Measurements from ENCODE around the gene RAB11A. TPM values are rescaled to one million over a fixed set of nuclear protein-coding genes. Genes with fewer than 3 reads are reported as not detected.
A peak's percentile ranks its signal among the peaks of the same experiment; 100 is the strongest.

RAB11A gene
- total RNA-seq, 1 donor from 2014 or later = 247 TPM

DNA sequence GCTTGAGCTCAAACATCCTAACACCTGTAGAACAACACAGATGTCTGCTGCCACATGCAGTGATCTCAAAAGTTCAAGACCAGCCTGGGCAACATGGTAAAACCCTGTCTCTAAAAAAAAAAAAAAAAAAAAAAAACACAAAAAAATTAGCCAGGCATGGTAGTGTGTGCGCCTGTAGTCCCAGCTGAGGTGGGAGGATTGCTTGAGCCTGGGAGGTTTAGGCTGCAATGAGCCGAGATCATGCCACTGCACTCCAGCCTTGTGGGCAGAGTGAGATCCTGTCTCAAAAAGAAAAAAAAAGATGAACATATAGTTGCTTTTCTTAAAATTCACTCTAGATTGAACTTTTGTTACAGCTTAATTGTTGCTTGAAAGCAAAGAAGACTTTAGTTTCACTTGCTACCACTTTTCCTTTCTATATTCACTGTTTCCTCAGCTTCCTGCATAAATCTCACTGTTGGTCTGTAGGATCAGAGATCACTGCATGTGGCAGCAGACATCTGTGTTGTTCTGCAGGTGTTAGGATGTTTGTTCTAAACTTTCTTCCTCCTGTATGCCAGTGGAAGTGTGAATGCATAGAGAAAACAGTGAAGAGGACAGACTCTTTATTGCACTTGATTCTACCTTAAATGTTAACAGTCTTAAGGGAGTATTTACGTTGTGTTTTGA lies 12.6 kb downstream of the RAB11A start:
- peaks cover 7% of the 10 kb centered on the region for H3K36me3 Mint-ChIP-seq (ENCODE audit: low read depth, unreplicated experiment)
- Histone ChIP-seq H3K79me2 (ENCODE audit: insufficient read depth, low read length) (peaks cover 39% of the 10 kb centered on the region), H3K36me3 (ENCODE audit: insufficient read depth, low read length) (peaks cover 42% of the 10 kb centered on the region)

DNA sequence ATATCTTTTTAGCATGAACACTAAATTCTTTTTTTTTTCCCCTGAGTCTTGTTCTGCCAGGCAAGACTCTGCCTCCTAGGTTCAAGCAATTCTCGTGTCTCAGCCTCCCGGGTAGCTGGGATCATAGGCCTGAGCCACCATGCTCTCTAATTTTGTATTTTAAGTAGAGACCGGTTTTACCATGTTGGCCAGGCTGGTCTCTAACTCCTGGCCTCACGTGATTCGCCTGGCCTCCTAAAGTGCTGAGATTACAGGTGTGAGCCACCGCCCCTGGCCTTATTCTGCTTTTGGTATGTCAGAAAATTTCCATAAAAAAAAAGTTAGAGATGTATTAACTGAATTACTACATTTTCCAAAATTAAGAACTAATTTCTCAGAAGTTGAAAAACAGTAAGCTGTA lies 14.3 kb downstream of the RAB11A start:
- no peaks in the 10 kb centered on the region for H3K9me3 ChIP-seq (ENCODE audit: insufficient read depth, low read depth, low read length)
- Mint-ChIP-seq H3K9me3 (ENCODE audit: unreplicated experiment) (no peaks in the 10 kb centered on the region), H3K36me3 (ENCODE audit: low read depth, unreplicated experiment) (peaks cover 2% of the 10 kb centered on the region), H3K4me1 (ENCODE audit: low read depth, unreplicated experiment) (no peaks in the 10 kb centered on the region), H3K27me3 (ENCODE audit: low read depth, unreplicated experiment) (no peaks in the 10 kb centered on the region), H3K4me3 (ENCODE audit: unreplicated experiment) (no peak overlapping the region), H3K27ac (ENCODE audit: unreplicated experiment) (peak overlapping the region; percentile 5)
- TF ChIP-seq, protein P1, sequence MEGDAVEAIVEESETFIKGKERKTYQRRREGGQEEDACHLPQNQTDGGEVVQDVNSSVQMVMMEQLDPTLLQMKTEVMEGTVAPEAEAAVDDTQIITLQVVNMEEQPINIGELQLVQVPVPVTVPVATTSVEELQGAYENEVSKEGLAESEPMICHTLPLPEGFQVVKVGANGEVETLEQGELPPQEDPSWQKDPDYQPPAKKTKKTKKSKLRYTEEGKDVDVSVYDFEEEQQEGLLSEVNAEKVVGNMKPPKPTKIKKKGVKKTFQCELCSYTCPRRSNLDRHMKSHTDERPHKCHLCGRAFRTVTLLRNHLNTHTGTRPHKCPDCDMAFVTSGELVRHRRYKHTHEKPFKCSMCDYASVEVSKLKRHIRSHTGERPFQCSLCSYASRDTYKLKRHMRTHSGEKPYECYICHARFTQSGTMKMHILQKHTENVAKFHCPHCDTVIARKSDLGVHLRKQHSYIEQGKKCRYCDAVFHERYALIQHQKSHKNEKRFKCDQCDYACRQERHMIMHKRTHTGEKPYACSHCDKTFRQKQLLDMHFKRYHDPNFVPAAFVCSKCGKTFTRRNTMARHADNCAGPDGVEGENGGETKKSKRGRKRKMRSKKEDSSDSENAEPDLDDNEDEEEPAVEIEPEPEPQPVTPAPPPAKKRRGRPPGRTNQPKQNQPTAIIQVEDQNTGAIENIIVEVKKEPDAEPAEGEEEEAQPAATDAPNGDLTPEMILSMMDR (IDR thresholded peaks at IDR 0.05; ENCODE audit: insufficient read depth, low read depth, low read length) = no peak
- TF ChIP-seq EZH2 (IDR thresholded peaks at IDR 0.05; ENCODE audit: insufficient read depth, low read length) = no peak
- H2AFZ ChIP-seq (ENCODE audit: low read depth, low read length) = no peak overlapping the region
- peaks cover 42% of the 10 kb centered on the region for H3K36me3 ChIP-seq (ENCODE audit: insufficient read depth, low read length)
- H3K9ac ChIP-seq (ENCODE audit: low read length) = no peak overlapping the region
- H3K27me3 ChIP-seq (ENCODE audit: insufficient read depth, low read length) = no peaks in the 10 kb centered on the region
- no peak for FAIRE-seq
- no peak overlapping the region for H3K4me3 ChIP-seq (ENCODE audit: insufficient read depth, low read depth, low read length)
- no peaks in the 10 kb centered on the region for H3K4me1 ChIP-seq (ENCODE audit: insufficient read depth, low read length)
- H3K4me2 ChIP-seq (ENCODE audit: low read length) = no peak overlapping the region
- H3K79me2 ChIP-seq (ENCODE audit: insufficient read depth, low read length) = peaks cover 32% of the 10 kb centered on the region
- no peak for DNase-seq (ENCODE audit: low read depth)
- H3K27ac ChIP-seq (ENCODE audit: low read depth, low read length) = no peak overlapping the region
- H4K20me1 ChIP-seq (ENCODE audit: insufficient read depth, low read length) = peaks cover 49% of the 10 kb centered on the region

More for the DNA sequence above, 12.6 kb downstream of the RAB11A start:
- no peak overlapping the region for H3K4me3 Mint-ChIP-seq (ENCODE audit: unreplicated experiment)
- Histone ChIP-seq H3K4me1 (ENCODE audit: insufficient read depth, low read length) (no peaks in the 10 kb centered on the region), H3K4me3 (ENCODE audit: insufficient read depth, low read depth, low read length) (no peak overlapping the region), H4K20me1 (ENCODE audit: insufficient read depth, low read length) (peaks cover 53% of the 10 kb centered on the region), H3K27me3 (ENCODE audit: insufficient read depth, low read length) (no peaks in the 10 kb centered on the region), H3K4me2 (ENCODE audit: low read length) (no peak overlapping the region), H3K9ac (ENCODE audit: low read length) (no peak overlapping the region), H2AFZ (ENCODE audit: low read depth, low read length) (no peak overlapping the region), H3K9me3 (ENCODE audit: insufficient read depth, low read depth, low read length) (no peaks in the 10 kb centered on the region), H3K27ac (ENCODE audit: low read depth, low read length) (no peak overlapping the region)
- H3K4me1 Mint-ChIP-seq (ENCODE audit: low read depth, unreplicated experiment) = no peaks in the 10 kb centered on the region
- H3K27me3 Mint-ChIP-seq (ENCODE audit: low read depth, unreplicated experiment) = no peaks in the 10 kb centered on the region
- no peak overlapping the region for H3K27ac Mint-ChIP-seq (ENCODE audit: unreplicated experiment)
- TF ChIP-seq EZH2 (IDR thresholded peaks at IDR 0.05; ENCODE audit: insufficient read depth, low read length) = no peak
- TF ChIP-seq, protein P1 (IDR thresholded peaks at IDR 0.05; ENCODE audit: insufficient read depth, low read depth, low read length) = no peak
- no peak for FAIRE-seq
- no peaks in the 10 kb centered on the region for H3K9me3 Mint-ChIP-seq (ENCODE audit: unreplicated experiment)
- DNase-seq (ENCODE audit: low read depth) = no peak

GRCh38 chr15:65884511-65884910 lies 15.2 kb downstream of the RAB11A start:
- no peak overlapping the region for H3K27ac Mint-ChIP-seq (ENCODE audit: unreplicated experiment)
- no peak overlapping the region for H3K27ac ChIP-seq (ENCODE audit: low read depth, low read length)
- H3K4me3 Mint-ChIP-seq (ENCODE audit: unreplicated experiment) = no peak overlapping the region
- peaks cover 48% of the 10 kb centered on the region for H4K20me1 ChIP-seq (ENCODE audit: insufficient read depth, low read length)
- H3K27me3 ChIP-seq (ENCODE audit: insufficient read depth, low read length) = no peaks in the 10 kb centered on the region
- TF ChIP-seq EZH2 (IDR thresholded peaks at IDR 0.05; ENCODE audit: insufficient read depth, low read length) = no peak
- TF ChIP-seq, protein P1 (IDR thresholded peaks at IDR 0.05; ENCODE audit: insufficient read depth, low read depth, low read length) = no peak
- H3K36me3 Mint-ChIP-seq (ENCODE audit: low read depth, unreplicated experiment) = peaks cover 2% of the 10 kb centered on the region
- no peak overlapping the region for H3K4me2 ChIP-seq (ENCODE audit: low read length)
- DNase-seq (ENCODE audit: low read depth) = no peak
- peaks cover 49% of the 10 kb centered on the region for H3K36me3 ChIP-seq (ENCODE audit: insufficient read depth, low read length)
- no peaks in the 10 kb centered on the region for H3K4me1 ChIP-seq (ENCODE audit: insufficient read depth, low read length)
- no peaks in the 10 kb centered on the region for H3K9me3 ChIP-seq (ENCODE audit: insufficient read depth, low read depth, low read length)
- no peak for FAIRE-seq
- no peaks in the 10 kb centered on the region for H3K4me1 Mint-ChIP-seq (ENCODE audit: low read depth, unreplicated experiment)
- H3K9me3 Mint-ChIP-seq (ENCODE audit: unreplicated experiment) = no peaks in the 10 kb centered on the region
- no peak overlapping the region for H3K9ac ChIP-seq (ENCODE audit: low read length)
- no peaks in the 10 kb centered on the region for H3K27me3 Mint-ChIP-seq (ENCODE audit: low read depth, unreplicated experiment)
- H3K79me2 ChIP-seq (ENCODE audit: insufficient read depth, low read length) = peaks cover 37% of the 10 kb centered on the region
- no peak overlapping the region for H3K4me3 ChIP-seq (ENCODE audit: insufficient read depth, low read depth, low read length)
- H2AFZ ChIP-seq (ENCODE audit: low read depth, low read length) = no peak overlapping the region

All from astrocyte (in vitro differentiated cells and primary cell).